ENCODE results near the gene ODAPH.
"Not testable (repeated sequence)": the region's sequence is repeated elsewhere in the genome, so short reads cannot be mapped to it uniquely, and the experiment has no call there.

The ODAPH gene

GRCh38 chr4:75525086-75525485, 30.8 kb upstream of the ODAPH start:
- Histone ChIP-seq H3K36me3 (ENCODE audit: insufficient read depth) (no peaks in the 10 kb centered on the region), H3K27ac (no peak overlapping the region), H3K79me2 (ENCODE audit: insufficient read depth, low read depth) (no peaks in the 10 kb centered on the region), H3K9ac (no peak overlapping the region), H3K27me3 (ENCODE audit: insufficient read depth, low read depth) (no peaks in the 10 kb centered on the region), H4K20me1 (ENCODE audit: insufficient read depth) (no peaks in the 10 kb centered on the region), H3K4me3 (IDR thresholded peaks at IDR 0.05; ENCODE audit: insufficient read depth, low read depth, low read length) (no peak overlapping the region), H3K4me2 (no peak overlapping the region), H2AFZ (ENCODE audit: low read depth) (no peak overlapping the region), H3K4me1 (ENCODE audit: low read depth, poor library complexity, severe bottlenecking) (no peaks in the 10 kb centered on the region)
- TF ChIP-seq CTCF (conservative IDR thresholded peaks at IDR 0.05; ENCODE audit: low read depth, low read length): no peak

GRCh38 chr4:75525910-75526309, 30.0 kb upstream of the ODAPH start:
- no peak for TF ChIP-seq CTCF (conservative IDR thresholded peaks at IDR 0.05; ENCODE audit: low read depth, low read length)
- H4K20me1 ChIP-seq (ENCODE audit: insufficient read depth): no peaks in the 10 kb centered on the region
- H3K9ac ChIP-seq: no peak overlapping the region
- no peak overlapping the region for H3K27ac ChIP-seq
- no peak overlapping the region for H3K4me2 ChIP-seq
- no peak overlapping the region for H2AFZ ChIP-seq (ENCODE audit: low read depth)
- H3K4me3 ChIP-seq (IDR thresholded peaks at IDR 0.05; ENCODE audit: insufficient read depth, low read depth, low read length): no peak overlapping the region
- no peaks in the 10 kb centered on the region for H3K27me3 ChIP-seq (ENCODE audit: insufficient read depth, low read depth)
- no peaks in the 10 kb centered on the region for H3K36me3 ChIP-seq (ENCODE audit: insufficient read depth)
- no peaks in the 10 kb centered on the region for H3K4me1 ChIP-seq (ENCODE audit: low read depth, poor library complexity, severe bottlenecking)
- H3K79me2 ChIP-seq (ENCODE audit: insufficient read depth, low read depth): no peaks in the 10 kb centered on the region

- H4K20me1 ChIP-seq (ENCODE audit: insufficient read depth): no peaks in the 10 kb centered on the region
- no peaks in the 10 kb centered on the region for H3K36me3 ChIP-seq (ENCODE audit: insufficient read depth)
- no peak overlapping the region for H2AFZ ChIP-seq (ENCODE audit: low read depth)
These were observed 28.4 kb upstream of the ODAPH start for GRCh38 chr4:75527482-75527881.

GRCh38 chr4:75530556-75531322, 25.1 kb upstream of the ODAPH start:
- no peak overlapping the region for H3K9ac ChIP-seq
- no peaks in the 10 kb centered on the region for H3K36me3 ChIP-seq (ENCODE audit: insufficient read depth)
- no peaks in the 10 kb centered on the region for H3K27me3 ChIP-seq (ENCODE audit: insufficient read depth, low read depth)
- no peaks in the 10 kb centered on the region for H3K79me2 ChIP-seq (ENCODE audit: insufficient read depth, low read depth)
- H3K4me1 ChIP-seq (ENCODE audit: low read depth, poor library complexity, severe bottlenecking): no peaks in the 10 kb centered on the region
- no peak for TF ChIP-seq CTCF (conservative IDR thresholded peaks at IDR 0.05; ENCODE audit: low read depth, low read length)
- no peak overlapping the region for H3K4me3 ChIP-seq (IDR thresholded peaks at IDR 0.05; ENCODE audit: insufficient read depth, low read depth, low read length)
- H3K27ac ChIP-seq: no peak overlapping the region
- no peaks in the 10 kb centered on the region for H4K20me1 ChIP-seq (ENCODE audit: insufficient read depth)
- no peak overlapping the region for H2AFZ ChIP-seq (ENCODE audit: low read depth)
- no peak overlapping the region for H3K4me2 ChIP-seq

More at GRCh38 chr4:75527482-75527881, 28.4 kb upstream of the ODAPH start:
- no peaks in the 10 kb centered on the region for H3K79me2 ChIP-seq (ENCODE audit: insufficient read depth, low read depth)
- H3K27me3 ChIP-seq (ENCODE audit: insufficient read depth, low read depth): no peaks in the 10 kb centered on the region
- no peak for TF ChIP-seq CTCF (conservative IDR thresholded peaks at IDR 0.05; ENCODE audit: low read depth, low read length)
- H3K4me1 ChIP-seq (ENCODE audit: low read depth, poor library complexity, severe bottlenecking): no peaks in the 10 kb centered on the region
- no peak overlapping the region for H3K4me2 ChIP-seq
- H3K27ac ChIP-seq: no peak overlapping the region
- H3K9ac ChIP-seq: no peak overlapping the region
- H3K4me3 ChIP-seq (IDR thresholded peaks at IDR 0.05; ENCODE audit: insufficient read depth, low read depth, low read length): no peak overlapping the region

GRCh38 chr4:75531536-75532143, 24.2 kb upstream of the ODAPH start:
- not testable (repeated sequence) for H3K27ac ChIP-seq; H4K20me1 ChIP-seq (ENCODE audit: insufficient read depth); H3K79me2 ChIP-seq (ENCODE audit: insufficient read depth, low read depth); H3K36me3 ChIP-seq (ENCODE audit: insufficient read depth); H3K4me2 ChIP-seq; H3K27me3 ChIP-seq (ENCODE audit: insufficient read depth, low read depth); H3K4me3 ChIP-seq (IDR thresholded peaks at IDR 0.05; ENCODE audit: insufficient read depth, low read depth, low read length); H3K4me1 ChIP-seq (ENCODE audit: low read depth, poor library complexity, severe bottlenecking); H2AFZ ChIP-seq (ENCODE audit: low read depth); H3K9ac ChIP-seq

GRCh38 chr4:75533339-75533887, 22.5 kb upstream of the ODAPH start:
- H3K27ac ChIP-seq; H2AFZ ChIP-seq (ENCODE audit: low read depth): not testable (repeated sequence)

GRCh38 chr4:75533926-75534325, 21.9 kb upstream of the ODAPH start:
- H3K36me3 ChIP-seq (ENCODE audit: insufficient read depth); H3K27ac ChIP-seq; H3K9ac ChIP-seq; H3K4me2 ChIP-seq; H3K27me3 ChIP-seq (ENCODE audit: insufficient read depth, low read depth); H3K4me1 ChIP-seq (ENCODE audit: low read depth, poor library complexity, severe bottlenecking); H2AFZ ChIP-seq (ENCODE audit: low read depth); H3K79me2 ChIP-seq (ENCODE audit: insufficient read depth, low read depth); H4K20me1 ChIP-seq (ENCODE audit: insufficient read depth); H3K4me3 ChIP-seq (IDR thresholded peaks at IDR 0.05; ENCODE audit: insufficient read depth, low read depth, low read length): not testable (repeated sequence)

More at GRCh38 chr4:75533339-75533887, 22.5 kb upstream of the ODAPH start:
- not testable (repeated sequence) for H3K27me3 ChIP-seq (ENCODE audit: insufficient read depth, low read depth); H3K4me1 ChIP-seq (ENCODE audit: low read depth, poor library complexity, severe bottlenecking); H3K79me2 ChIP-seq (ENCODE audit: insufficient read depth, low read depth); H3K36me3 ChIP-seq (ENCODE audit: insufficient read depth); H3K4me2 ChIP-seq; H4K20me1 ChIP-seq (ENCODE audit: insufficient read depth); H3K9ac ChIP-seq; H3K4me3 ChIP-seq (IDR thresholded peaks at IDR 0.05; ENCODE audit: insufficient read depth, low read depth, low read length)

Data from KMS-11 (cell line).